ENCODE results near the gene PACRG. TPM values are rescaled to one million over a fixed set of nuclear protein-coding genes. Genes with fewer than 3 reads are reported as not detected.

PACRG gene
- total and polyA plus RNA-seq, 2 experiments from 2014 or later: 0.17 to 0.68 TPM

DNA sequence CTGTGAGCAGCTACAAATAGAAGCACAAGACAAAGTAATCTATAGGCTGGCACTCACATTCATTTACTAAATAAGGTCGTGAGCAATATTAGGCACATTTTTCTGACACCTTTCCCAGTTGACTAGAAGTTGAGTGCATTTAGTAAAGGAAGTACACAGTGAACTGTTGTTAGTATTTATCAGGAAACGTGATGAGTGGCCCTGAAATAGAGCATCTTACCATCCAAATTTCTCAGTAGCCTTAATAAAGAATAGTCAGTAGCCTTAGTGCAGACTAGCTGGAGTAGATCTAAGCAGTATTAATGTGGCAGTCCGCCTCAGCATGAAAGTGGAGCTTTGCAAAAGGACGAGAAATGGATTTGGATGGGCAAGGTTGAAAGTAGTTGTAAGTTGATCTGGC, 481.2 kb downstream of the PACRG start:
- H3K9me2 ChIP-seq (ENCODE audit: insufficient read depth): no peaks in the 10 kb centered on the region
- H3K27me3 ChIP-seq (ENCODE audit: insufficient read depth): no peaks in the 10 kb centered on the region
- peaks cover 37% of the 10 kb centered on the region for H3K9me3 Mint-ChIP-seq
- no peak overlapping the region for H3K4me3 ChIP-seq
- 0 out of 2 replicates have a peak, but pooled peaks cover 10% of the 10 kb centered on the region for H3K36me3 ChIP-seq (ENCODE audit: insufficient read depth)
- no peaks in the 10 kb centered on the region for H4K20me1 ChIP-seq (replicated peaks; ENCODE audit: insufficient read depth)
- H3K27me3 Mint-ChIP-seq (ENCODE audit: insufficient read depth, low read depth, poor library complexity): no peaks in the 10 kb centered on the region
- TF ChIP-seq STAT1 (IDR thresholded peaks at IDR 0.05; ENCODE audit: unreplicated experiment): no peak
- no peak for TF ChIP-seq ZNF331 (CRISPR knock-in tag; IDR thresholded peaks at IDR 0.05; ENCODE audit: low read depth)
- no peak for TF ChIP-seq JUNB (IDR thresholded peaks at IDR 0.05; ENCODE audit: unreplicated experiment)
- TF ChIP-seq EZH2phosphoT487 (IDR thresholded peaks at IDR 0.05; ENCODE audit: unreplicated experiment): no peak
- no peak for TF ChIP-seq EZH2 (IDR thresholded peaks at IDR 0.05; ENCODE audit: low read depth, unreplicated experiment)
- no peak for TF ChIP-seq ZNF114 (CRISPR knock-in tag; IDR thresholded peaks at IDR 0.05)
- no peak for TF ChIP-seq CREB1 (CRISPR knock-in tag; IDR thresholded peaks at IDR 0.05; ENCODE audit: low read depth)
- TF ChIP-seq, protein P1, sequence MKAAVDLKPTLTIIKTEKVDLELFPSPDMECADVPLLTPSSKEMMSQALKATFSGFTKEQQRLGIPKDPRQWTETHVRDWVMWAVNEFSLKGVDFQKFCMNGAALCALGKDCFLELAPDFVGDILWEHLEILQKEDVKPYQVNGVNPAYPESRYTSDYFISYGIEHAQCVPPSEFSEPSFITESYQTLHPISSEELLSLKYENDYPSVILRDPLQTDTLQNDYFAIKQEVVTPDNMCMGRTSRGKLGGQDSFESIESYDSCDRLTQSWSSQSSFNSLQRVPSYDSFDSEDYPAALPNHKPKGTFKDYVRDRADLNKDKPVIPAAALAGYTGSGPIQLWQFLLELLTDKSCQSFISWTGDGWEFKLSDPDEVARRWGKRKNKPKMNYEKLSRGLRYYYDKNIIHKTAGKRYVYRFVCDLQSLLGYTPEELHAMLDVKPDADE (IDR thresholded peaks at IDR 0.05): no peak
- no peak for TF ChIP-seq NANOG (IDR thresholded peaks at IDR 0.05; ENCODE audit: borderline replicate concordance)
- TF ChIP-seq CTCF (conservative IDR thresholded peaks at IDR 0.05; ENCODE audit: low read depth in 2 of 2): no peak
- TF ChIP-seq, protein P2, sequence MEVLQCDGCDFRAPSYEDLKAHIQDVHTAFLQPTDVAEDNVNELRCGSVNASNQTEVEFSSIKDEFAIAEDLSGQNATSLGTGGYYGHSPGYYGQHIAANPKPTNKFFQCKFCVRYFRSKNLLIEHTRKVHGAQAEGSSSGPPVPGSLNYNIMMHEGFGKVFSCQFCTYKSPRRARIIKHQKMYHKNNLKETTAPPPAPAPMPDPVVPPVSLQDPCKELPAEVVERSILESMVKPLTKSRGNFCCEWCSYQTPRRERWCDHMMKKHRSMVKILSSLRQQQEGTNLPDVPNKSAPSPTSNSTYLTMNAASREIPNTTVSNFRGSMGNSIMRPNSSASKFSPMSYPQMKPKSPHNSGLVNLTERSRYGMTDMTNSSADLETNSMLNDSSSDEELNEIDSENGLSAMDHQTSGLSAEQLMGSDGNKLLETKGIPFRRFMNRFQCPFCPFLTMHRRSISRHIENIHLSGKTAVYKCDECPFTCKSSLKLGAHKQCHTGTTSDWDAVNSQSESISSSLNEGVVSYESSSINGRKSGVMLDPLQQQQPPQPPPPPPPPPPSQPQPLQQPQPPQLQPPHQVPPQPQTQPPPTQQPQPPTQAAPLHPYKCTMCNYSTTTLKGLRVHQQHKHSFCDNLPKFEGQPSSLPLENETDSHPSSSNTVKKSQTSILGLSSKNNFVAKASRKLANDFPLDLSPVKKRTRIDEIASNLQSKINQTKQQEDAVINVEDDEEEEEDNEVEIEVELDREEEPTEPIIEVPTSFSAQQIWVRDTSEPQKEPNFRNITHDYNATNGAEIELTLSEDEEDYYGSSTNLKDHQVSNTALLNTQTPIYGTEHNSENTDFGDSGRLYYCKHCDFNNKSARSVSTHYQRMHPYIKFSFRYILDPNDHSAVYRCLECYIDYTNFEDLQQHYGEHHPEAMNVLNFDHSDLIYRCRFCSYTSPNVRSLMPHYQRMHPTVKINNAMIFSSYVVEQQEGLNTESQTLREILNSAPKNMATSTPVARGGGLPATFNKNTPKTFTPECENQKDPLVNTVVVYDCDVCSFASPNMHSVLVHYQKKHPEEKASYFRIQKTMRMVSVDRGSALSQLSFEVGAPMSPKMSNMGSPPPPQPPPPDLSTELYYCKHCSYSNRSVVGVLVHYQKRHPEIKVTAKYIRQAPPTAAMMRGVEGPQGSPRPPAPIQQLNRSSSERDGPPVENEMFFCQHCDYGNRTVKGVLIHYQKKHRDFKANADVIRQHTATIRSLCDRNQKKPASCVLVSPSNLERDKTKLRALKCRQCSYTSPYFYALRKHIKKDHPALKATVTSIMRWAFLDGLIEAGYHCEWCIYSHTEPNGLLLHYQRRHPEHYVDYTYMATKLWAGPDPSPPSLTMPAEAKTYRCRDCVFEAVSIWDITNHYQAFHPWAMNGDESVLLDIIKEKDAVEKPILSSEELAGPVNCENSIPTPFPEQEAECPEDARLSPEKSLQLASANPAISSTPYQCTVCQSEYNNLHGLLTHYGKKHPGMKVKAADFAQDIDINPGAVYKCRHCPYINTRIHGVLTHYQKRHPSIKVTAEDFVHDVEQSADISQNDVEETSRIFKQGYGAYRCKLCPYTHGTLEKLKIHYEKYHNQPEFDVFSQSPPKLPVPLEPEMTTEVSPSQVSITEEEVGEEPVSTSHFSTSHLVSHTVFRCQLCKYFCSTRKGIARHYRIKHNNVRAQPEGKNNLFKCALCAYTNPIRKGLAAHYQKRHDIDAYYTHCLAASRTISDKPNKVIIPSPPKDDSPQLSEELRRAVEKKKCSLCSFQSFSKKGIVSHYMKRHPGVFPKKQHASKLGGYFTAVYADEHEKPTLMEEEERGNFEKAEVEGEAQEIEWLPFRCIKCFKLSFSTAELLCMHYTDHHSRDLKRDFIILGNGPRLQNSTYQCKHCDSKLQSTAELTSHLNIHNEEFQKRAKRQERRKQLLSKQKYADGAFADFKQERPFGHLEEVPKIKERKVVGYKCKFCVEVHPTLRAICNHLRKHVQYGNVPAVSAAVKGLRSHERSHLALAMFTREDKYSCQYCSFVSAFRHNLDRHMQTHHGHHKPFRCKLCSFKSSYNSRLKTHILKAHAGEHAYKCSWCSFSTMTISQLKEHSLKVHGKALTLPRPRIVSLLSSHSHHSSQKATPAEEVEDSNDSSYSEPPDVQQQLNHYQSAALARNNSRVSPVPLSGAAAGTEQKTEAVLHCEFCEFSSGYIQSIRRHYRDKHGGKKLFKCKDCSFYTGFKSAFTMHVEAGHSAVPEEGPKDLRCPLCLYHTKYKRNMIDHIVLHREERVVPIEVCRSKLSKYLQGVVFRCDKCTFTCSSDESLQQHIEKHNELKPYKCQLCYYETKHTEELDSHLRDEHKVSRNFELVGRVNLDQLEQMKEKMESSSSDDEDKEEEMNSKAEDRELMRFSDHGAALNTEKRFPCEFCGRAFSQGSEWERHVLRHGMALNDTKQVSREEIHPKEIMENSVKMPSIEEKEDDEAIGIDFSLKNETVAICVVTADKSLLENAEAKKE (CRISPR knock-in tag; IDR thresholded peaks at IDR 0.05): no peak
- TF ChIP-seq, protein P3, sequence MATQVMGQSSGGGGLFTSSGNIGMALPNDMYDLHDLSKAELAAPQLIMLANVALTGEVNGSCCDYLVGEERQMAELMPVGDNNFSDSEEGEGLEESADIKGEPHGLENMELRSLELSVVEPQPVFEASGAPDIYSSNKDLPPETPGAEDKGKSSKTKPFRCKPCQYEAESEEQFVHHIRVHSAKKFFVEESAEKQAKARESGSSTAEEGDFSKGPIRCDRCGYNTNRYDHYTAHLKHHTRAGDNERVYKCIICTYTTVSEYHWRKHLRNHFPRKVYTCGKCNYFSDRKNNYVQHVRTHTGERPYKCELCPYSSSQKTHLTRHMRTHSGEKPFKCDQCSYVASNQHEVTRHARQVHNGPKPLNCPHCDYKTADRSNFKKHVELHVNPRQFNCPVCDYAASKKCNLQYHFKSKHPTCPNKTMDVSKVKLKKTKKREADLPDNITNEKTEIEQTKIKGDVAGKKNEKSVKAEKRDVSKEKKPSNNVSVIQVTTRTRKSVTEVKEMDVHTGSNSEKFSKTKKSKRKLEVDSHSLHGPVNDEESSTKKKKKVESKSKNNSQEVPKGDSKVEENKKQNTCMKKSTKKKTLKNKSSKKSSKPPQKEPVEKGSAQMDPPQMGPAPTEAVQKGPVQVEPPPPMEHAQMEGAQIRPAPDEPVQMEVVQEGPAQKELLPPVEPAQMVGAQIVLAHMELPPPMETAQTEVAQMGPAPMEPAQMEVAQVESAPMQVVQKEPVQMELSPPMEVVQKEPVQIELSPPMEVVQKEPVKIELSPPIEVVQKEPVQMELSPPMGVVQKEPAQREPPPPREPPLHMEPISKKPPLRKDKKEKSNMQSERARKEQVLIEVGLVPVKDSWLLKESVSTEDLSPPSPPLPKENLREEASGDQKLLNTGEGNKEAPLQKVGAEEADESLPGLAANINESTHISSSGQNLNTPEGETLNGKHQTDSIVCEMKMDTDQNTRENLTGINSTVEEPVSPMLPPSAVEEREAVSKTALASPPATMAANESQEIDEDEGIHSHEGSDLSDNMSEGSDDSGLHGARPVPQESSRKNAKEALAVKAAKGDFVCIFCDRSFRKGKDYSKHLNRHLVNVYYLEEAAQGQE (IDR thresholded peaks at IDR 0.05; ENCODE audit: unreplicated experiment): no peak
- no peak for TF ChIP-seq POLR2AphosphoS5 (IDR thresholded peaks at IDR 0.05; ENCODE audit: low read depth)
- DNase-seq (ENCODE audit: low spot score) (no peak), ATAC-seq (no peak)
- no peak overlapping the region for H2AFZ ChIP-seq
- no peaks in the 10 kb centered on the region for H3K4me1 ChIP-seq (ENCODE audit: insufficient read depth)
- no peaks in the 10 kb centered on the region for H3F3A ChIP-seq (replicated peaks; ENCODE audit: low read depth)
- H3K4me3 Mint-ChIP-seq: no peak overlapping the region
- no peak overlapping the region for H3K27ac ChIP-seq (ENCODE audit: low read depth)
- H3K4me2 ChIP-seq: no peak overlapping the region
- H3K79me2 ChIP-seq (replicated peaks; ENCODE audit: insufficient read depth): no peaks in the 10 kb centered on the region
- H3K36me3 Mint-ChIP-seq (ENCODE audit: low read depth): peaks cover 21% of the 10 kb centered on the region
- H3K27ac Mint-ChIP-seq: no peak overlapping the region
- H3K4me1 Mint-ChIP-seq: no peaks in the 10 kb centered on the region
